NT2/D1 (cell line): ENCODE measurements around the gene RIT2.

ENCODE experiments used
- SUZ12 ChIP-seq: IDR thresholded peaks from 2 replicates; pipeline ENCODE4 v1.6.1; 2011; ENCODE audit not compliant: insufficient read length, insufficient read depth; ENCODE audit errors: extremely low read depth
- YY1 ChIP-seq: IDR thresholded peaks from 2 replicates; pipeline ENCODE4 v1.6.1; 2011; ENCODE audit not compliant: insufficient read length, insufficient read depth
- ZNF274 ChIP-seq: IDR thresholded peaks from 2 replicates; pipeline ENCODE4 v1.6.1; 2011; ENCODE audit warnings: mild to moderate bottlenecking, low read depth, low read length

GRCh38 chr18:43141208-43141607, 25.7 kb upstream of the RIT2 start:
- no peak for TF ChIP-seq YY1
- TF ChIP-seq ZNF274, result no peak
- no peak for TF ChIP-seq SUZ12
